AG04449 (cell line): ENCODE measurements around the gene CLDN15.

Experiments
- CTCF ChIA-PET: fragments of 350-600 bp; formaldehyde crosslinking; extraction: SDS; loops from one replicate; lab custom pipeline; 2021; ENCODE audit warnings: antibody characterized with exemption; lab: Yijun Ruan, JAX
- POLR2A ChIA-PET: fragments of 400-600, 350-600 bp; formaldehyde crosslinking; extraction: SDS; loops from one replicate; lab custom pipeline; 2020; ENCODE audit warnings: antibody characterized with exemption, inconsistent platforms; lab: Yijun Ruan, JAX
- DNase-seq: peaks from one replicate; pipeline ENCODE4 v3.0.0-alpha.2; 2010; ENCODE audit warnings: low read depth, low spot score
- H3K4me3 ChIP-seq: 2 replicates; pipeline ENCODE4 v1.5.1; 2011; ENCODE audit warnings: low read depth, mild to moderate bottlenecking, control low read depth, low read length
- CTCF ChIP-seq: IDR thresholded peaks from one replicate; pipeline ENCODE4 v1.5.1; 2011; ENCODE audit warnings: mild to moderate bottlenecking, moderate library complexity, low read length, control low read depth, inconsistent platforms; ENCODE audit not compliant: insufficient read depth; ENCODE audit errors: missing control alignments

Gene CLDN15

GRCh38 chr7:101231644-101232043 is 6.0 kb downstream of the CLDN15 start:
- no peak for TF ChIP-seq CTCF
- H3K4me3 ChIP-seq = no peak overlapping the region
- ChIA-PET POLR2A (interaction anchor here (0.6 kb wide), 1 partner anchor 13 kb away, joined by 3 read pairs; the partner anchor contains the start of gene ZNHIT1), CTCF (interaction anchor here (2.1 to 7.7 kb wide), 2 partner anchors 13 to 39 kb away, joined by 4 to 64 read pairs; partner anchors contain the start of gene FIS1)
- DNase-seq = no peak

DNA sequence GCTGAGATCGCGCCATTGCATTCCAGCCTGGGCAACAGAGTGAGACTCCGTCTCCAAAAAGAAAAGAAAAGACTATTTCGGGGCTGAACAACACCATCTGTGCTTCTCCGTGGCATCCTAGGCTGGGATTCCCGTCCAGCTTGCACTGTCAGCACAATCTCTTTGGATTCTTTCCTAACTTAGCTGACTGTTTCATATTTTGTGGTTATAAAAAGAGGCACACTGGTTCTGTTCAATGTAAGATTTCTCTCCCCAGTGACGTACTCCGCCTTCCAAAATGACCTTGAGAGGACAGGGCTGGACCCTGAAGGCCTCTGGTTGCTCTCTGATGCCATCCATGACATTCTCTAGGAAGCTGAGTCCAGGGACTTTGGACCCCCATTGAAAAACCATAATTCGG is 10.9 kb downstream of the CLDN15 start:
- ChIA-PET CTCF (interaction anchor here (0.7 to 5.2 kb wide), 3 partner anchors 9 to 83 kb away, joined by 4 to 46 read pairs (median 19); partner anchors contain the start of genes FIS1, PLOD3 and ZNHIT1), POLR2A (interaction anchor here (1.1 to 1.9 kb wide), 2 partner anchors 9 to 12 kb away, joined by 4 to 11 read pairs; partner anchors contain the start of genes PLOD3 and ZNHIT1)
- no peak for TF ChIP-seq CTCF
- no peak for DNase-seq
- H3K4me3 ChIP-seq = no peak overlapping the region

DNA sequence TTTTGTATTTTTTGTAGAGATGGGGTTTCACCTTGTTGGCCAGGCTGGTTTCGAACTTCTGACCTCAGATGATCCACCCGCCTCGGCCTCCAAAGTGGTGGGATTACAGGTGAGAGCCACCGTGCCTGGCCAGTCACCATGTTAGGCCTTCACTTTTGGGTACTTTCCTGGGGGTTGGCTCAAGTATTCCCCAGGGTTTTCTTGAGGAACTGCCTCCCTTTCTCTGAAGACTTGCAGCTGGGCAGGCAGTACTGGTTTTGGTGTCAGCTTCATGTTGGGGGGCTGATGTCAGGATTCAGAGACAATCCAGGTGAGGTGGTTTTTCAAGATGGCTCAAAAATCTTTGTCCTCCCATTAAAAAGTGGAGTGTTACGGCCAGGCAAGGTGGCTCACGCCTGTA is 12.0 kb downstream of the CLDN15 start:
- ChIA-PET POLR2A (interaction anchor here (1.9 kb wide), 1 partner anchor 8 kb away, joined by 11 read pairs; the partner anchor contains the start of genes PLOD3 and ZNHIT1), CTCF (interaction anchor here (0.6 to 5.2 kb wide), 4 partner anchors 8 to 33 kb away, joined by 3 to 46 read pairs (median 3); partner anchors contain the start of genes FIS1 and PLOD3)
- H3K4me3 ChIP-seq = no peak overlapping the region
- DNase-seq = no peak
- no peak for TF ChIP-seq CTCF

GRCh38 chr7:101223528-101223927 is 14.1 kb downstream of the CLDN15 start:
- ChIA-PET CTCF (interaction anchor here (1.6 to 1.8 kb wide), 2 partner anchors 20 to 79 kb away, joined by 5 to 6 read pairs; no protein-coding TSS in a partner anchor), POLR2A (no interaction called here)
- TF ChIP-seq CTCF = no peak
- no peak overlapping the region for H3K4me3 ChIP-seq
- no peak for DNase-seq

DNA sequence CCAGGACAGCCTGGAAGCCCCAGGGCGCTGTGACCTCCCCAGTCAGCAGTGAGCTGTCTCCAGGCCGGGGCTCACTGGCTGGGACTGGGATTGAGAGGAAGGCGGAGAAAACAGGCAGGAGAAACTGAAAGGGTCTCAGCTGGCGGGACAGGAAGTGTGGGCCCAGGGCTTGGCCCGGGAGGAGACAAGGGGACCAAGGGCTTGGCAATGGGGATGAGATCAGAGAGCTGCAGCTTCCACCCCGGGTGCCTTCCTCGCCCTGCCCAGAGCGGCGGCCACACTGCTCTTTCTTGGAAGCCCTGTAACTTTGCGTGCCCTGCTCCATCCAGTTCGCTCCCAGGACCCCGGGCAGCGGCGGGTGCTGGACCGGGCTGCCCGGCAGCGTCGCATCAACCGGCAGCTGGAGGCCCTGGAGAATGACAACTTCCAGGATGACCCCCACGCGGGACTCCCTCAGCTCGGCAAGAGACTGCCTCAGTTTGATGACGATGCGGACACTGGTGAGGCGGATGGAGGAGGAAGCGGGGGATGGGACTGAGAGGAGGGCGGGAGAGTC is 15.2 kb downstream of the CLDN15 start:
- TF ChIP-seq CTCF = no peak
- DNase-seq = no peak
- CTCF ChIA-PET = interaction anchor here (0.7 to 2.5 kb wide), 8 partner anchors 11 to 142 kb away, joined by 3 to 10 read pairs (median 4); no protein-coding TSS in a partner anchor
- POLR2A ChIA-PET = no interaction called here
- H3K4me3 ChIP-seq = no peak overlapping the region

DNA sequence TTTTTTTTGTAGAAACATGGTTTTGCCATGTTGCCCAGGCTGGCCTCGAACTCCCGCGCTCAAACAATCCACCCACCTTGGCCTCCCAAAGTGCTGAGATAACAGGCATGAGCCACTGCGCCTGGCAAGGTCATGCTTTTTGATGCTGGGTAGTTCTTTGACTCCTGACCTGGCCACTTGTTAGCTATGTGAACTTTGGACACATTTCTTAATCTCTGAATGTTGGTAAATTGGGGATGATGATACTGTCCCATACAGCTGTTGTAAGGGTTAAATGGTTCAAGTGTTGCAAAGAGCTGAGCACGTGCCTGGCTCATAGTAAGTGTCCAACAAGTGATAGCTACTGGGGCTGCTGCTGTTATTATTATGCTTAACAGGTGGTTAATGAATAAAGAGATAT is 17.3 kb downstream of the CLDN15 start:
- POLR2A ChIA-PET = interaction anchor here (0.7 kb wide), 1 partner anchor 72 kb away, joined by 3 read pairs; no protein-coding TSS in a partner anchor
- no peak for TF ChIP-seq CTCF
- DNase-seq = no peak
- CTCF ChIA-PET = interaction anchor here (0.7 to 9.8 kb wide), 6 partner anchors 9 to 126 kb away, joined by 3 to 86 read pairs (median 8); partner anchors contain the start of gene FIS1
- H3K4me3 ChIP-seq = no peak overlapping the region
